OCI-LY7 (cell line): ENCODE data around the gene ADGRF3.
"Not testable (repeated sequence)": the region's sequence is repeated elsewhere in the genome, so short reads cannot be mapped to it uniquely, and the experiment has no call there.

Source experiments
- CTCF ChIP-seq: fragments of 200-600 bp; sonication (generic); conservative IDR thresholded peaks from 2 replicates; pipeline ENCODE4 v1.5.1; 2014; ENCODE audit warnings: mild to moderate bottlenecking, antibody characterized with exemption, low read length, moderate library complexity, mixed read lengths
- EZH2phosphoT487 ChIP-seq: fragments of 200-600 bp; sonication (generic); IDR thresholded peaks from 2 replicates; pipeline ENCODE4 v1.6.1; 2018; ENCODE audit warnings: low read depth, borderline replicate concordance, mild to moderate bottlenecking, mixed run types, antibody characterized with exemption, low read length, moderate library complexity, mixed read lengths

GRCh38 chr2:26331321-26331720 lies 15.3 kb downstream of the ADGRF3 start:
- not testable (repeated sequence) for TF ChIP-seq EZH2phosphoT487, CTCF
